SK-N-SH (cell line): ENCODE results near the gene CYLD. TPM values are rescaled to one million over a fixed set of nuclear protein-coding genes. Genes with fewer than 3 reads are reported as not detected.

ENCODE experiments used
- CTCF ChIA-PET: fragments of 300-600, 350-600 bp; formaldehyde crosslinking; extraction: SDS; loops from one replicate; lab custom pipeline; 2021; lab: Yijun Ruan, JAX
- POLR2A ChIA-PET: fragments of 350-600 bp; sonication (Branson Sonifier 250); formaldehyde crosslinking; extraction: SDS; loops from one replicate; lab custom pipeline; 2020; ENCODE audit warnings: antibody characterized with exemption, inconsistent platforms; lab: Yijun Ruan, JAX
- DNase-seq: peaks from one replicate; pipeline ENCODE4 v3.0.0; 2012
- H2AFZ ChIP-seq: fragments of 200-600 bp; sonication (generic); 2 replicates; pipeline ENCODE4 v1.8.1; 2016; ENCODE audit warnings: antibody characterized with exemption, mild to moderate bottlenecking, low read depth
- H3F3A ChIP-seq: fragments of 200-600 bp; sonication (generic); replicated peaks from 2 replicates; pipeline ENCODE3; 2016; ENCODE audit warnings: antibody characterized with exemption, mild to moderate bottlenecking; ENCODE audit not compliant: insufficient read depth
- H3K27ac ChIP-seq, 2 experiments: fragments of 200-500 bp in 1 of 2; fragments of 200-600 bp in 1 of 2; sonication (Bioruptor generic) in 1 of 2; sonication (generic), shearing (Covaris generic) in 1 of 2; 2 replicates each; pipeline versions ENCODE4 v1.5.1 to v1.6.1; 2014 to 2016; ENCODE audit warnings: low read depth in 2 of 2, inconsistent platforms in 1 of 2, low read length in 1 of 2, mild to moderate bottlenecking in 1 of 2, mixed read lengths in 1 of 2
- H3K27me3 ChIP-seq: fragments of 200-600 bp; sonication (generic), shearing (Covaris generic); 2 replicates; pipeline ENCODE4 v1.6.1; 2016; ENCODE audit warnings: mixed run types; ENCODE audit not compliant: insufficient read depth
- H3K36me3 ChIP-seq, 2 experiments: fragments of 200-500 bp in 1 of 2; fragments of 200-600 bp in 1 of 2; sonication (Bioruptor generic) in 1 of 2; sonication (generic) in 1 of 2; replicated peaks in 1 of 2; 2 replicates each; pipeline versions ENCODE3 to v1.5.1; 2014 to 2016; ENCODE audit warnings: low read length in 1 of 2, mild to moderate bottlenecking in 1 of 2; ENCODE audit not compliant: insufficient read depth in 2 of 2, control insufficient read depth in 1 of 2
- H3K4me1 ChIP-seq, 2 experiments: fragments of 200-500 bp in 1 of 2; fragments of 200-600 bp in 1 of 2; sonication (Bioruptor generic) in 1 of 2; sonication (generic), shearing (Covaris generic) in 1 of 2; 2 replicates each; pipeline versions ENCODE4 v1.5.1 to v1.6.1; 2014 to 2016; ENCODE audit warnings: low read depth in 1 of 2, low read length in 1 of 2, mixed run types in 1 of 2; ENCODE audit not compliant: insufficient read depth in 2 of 2, control insufficient read depth in 1 of 2
- H3K4me2 ChIP-seq: fragments of 200-600 bp; sonication (generic), shearing (Covaris generic); 2 replicates; pipeline ENCODE4 v1.6.1; 2017; ENCODE audit warnings: mixed run types
- H3K4me3 ChIP-seq, 2 experiments: fragments of 200-500 bp in 1 of 2; fragments of 200-600 bp in 1 of 2; sonication (Bioruptor generic) in 1 of 2; sonication (generic), shearing (Covaris generic) in 1 of 2; 2 replicates each; pipeline versions ENCODE4 v1.5.1 to v1.8.1; 2014 to 2016; ENCODE audit warnings: low read depth in 2 of 2, inconsistent platforms in 1 of 2, low read length in 1 of 2, mild to moderate bottlenecking in 1 of 2, mixed read lengths in 1 of 2, moderate library complexity in 1 of 2
- H3K79me2 ChIP-seq: fragments of 200-600 bp; sonication (generic); 2 replicates; pipeline ENCODE4 v1.8.1; 2017; ENCODE audit warnings: mild to moderate bottlenecking; ENCODE audit not compliant: insufficient read depth
- H3K9ac ChIP-seq: fragments of 200-600 bp; sonication (generic); 2 replicates; pipeline ENCODE4 v1.6.1; 2017; ENCODE audit warnings: mixed run types
- H3K9me2 ChIP-seq: fragments of 200-600 bp; sonication (generic); 2 replicates; pipeline ENCODE4 v1.6.1; 2017; ENCODE audit warnings: mixed run types
- H3K9me3 ChIP-seq: fragments of 200-600 bp; sonication (generic); 2 replicates; pipeline ENCODE4 v1.6.1; 2017; ENCODE audit warnings: mixed run types, mild to moderate bottlenecking, moderate library complexity
- H4K20me1 ChIP-seq: fragments of 200-600 bp; sonication (generic); 2 replicates; pipeline ENCODE4 v1.6.1; 2017; ENCODE audit warnings: mild to moderate bottlenecking, mixed run types; ENCODE audit not compliant: insufficient read depth
- ELF1 ChIP-seq: IDR thresholded peaks from 2 replicates; pipeline ENCODE4 v1.4.0; 2012
- FOSL2 ChIP-seq: IDR thresholded peaks from 2 replicates; pipeline ENCODE4 v1.4.0; 2012; ENCODE audit warnings: low read depth, mild to moderate bottlenecking, moderate library complexity, borderline replicate concordance
- FOXJ3 ChIP-seq: sonication (generic); formaldehyde crosslinking; IDR thresholded peaks from 2 replicates; pipeline ENCODE4 v1.5.1; 2020; ENCODE audit warnings: mild to moderate bottlenecking, missing genetic modification reagents
- FOXM1 ChIP-seq: IDR thresholded peaks from 2 replicates; pipeline ENCODE4 v1.4.0; 2012; ENCODE audit warnings: low read depth, mild to moderate bottlenecking
- GATA2 ChIP-seq: sonication (generic); formaldehyde crosslinking; IDR thresholded peaks from 2 replicates; pipeline ENCODE4 v1.5.0; 2020; ENCODE audit warnings: mild to moderate bottlenecking, missing genetic modification reagents
- IRF3 ChIP-seq: fragments of 150-350 bp; IDR thresholded peaks from 2 replicates; pipeline ENCODE4 v1.6.1; 2016; ENCODE audit warnings: mild to moderate bottlenecking, low read depth, low read length
- MAX ChIP-seq: IDR thresholded peaks from 2 replicates; pipeline ENCODE4 v1.4.0; 2012; ENCODE audit warnings: low read depth
- MEF2A ChIP-seq: IDR thresholded peaks from 2 replicates; pipeline ENCODE4 v1.4.0; 2012; ENCODE audit warnings: low read depth, borderline replicate concordance
- NRF1 ChIP-seq: IDR thresholded peaks from 2 replicates; pipeline ENCODE4 v1.6.1; 2012; ENCODE audit warnings: low read depth, mild to moderate bottlenecking, low read length
- PBX3 ChIP-seq: IDR thresholded peaks from 2 replicates; pipeline ENCODE4; 2012
- POLR2AphosphoS5 ChIP-seq: IDR thresholded peaks from 2 replicates; pipeline ENCODE4 v1.6.1; 2012; ENCODE audit warnings: low read depth, low read length
- RCOR1 ChIP-seq: fragments of 150-350 bp; IDR thresholded peaks from 2 replicates; pipeline ENCODE4 v1.6.1; 2017; ENCODE audit warnings: antibody characterized with exemption, low read length
- RXRA ChIP-seq: IDR thresholded peaks from 2 replicates; pipeline ENCODE4 v1.4.0; 2012; ENCODE audit warnings: low read depth, mild to moderate bottlenecking, borderline replicate concordance
- TAF1 ChIP-seq: IDR thresholded peaks from 2 replicates; pipeline ENCODE4 v1.6.1; 2012; ENCODE audit warnings: low read depth, mild to moderate bottlenecking, low read length, moderate library complexity, borderline replicate concordance
- USF2 ChIP-seq: fragments of 150-350 bp; IDR thresholded peaks from 2 replicates; pipeline ENCODE4 v1.6.1; 2017; ENCODE audit warnings: antibody characterized with exemption, low read length, low read depth, borderline replicate concordance
- YY1 ChIP-seq: IDR thresholded peaks from 2 replicates; pipeline ENCODE4 v1.4.0; 2012; ENCODE audit warnings: low read depth, mild to moderate bottlenecking
- WGBS: methylation state at CpG from one replicate; pipeline ENCODE4 v1.1.6; 2017; ENCODE audit warnings: low lambda C conversion rate; 5-methylcytosine and 5-hydroxymethylcytosine counted together
- polyA plus RNA-seq, 3 experiments: library from polyadenylated mRNA; depleted of rRNA; stranded (reverse); fragments of >200 nt; gene quantifications; 2 replicates each; pipeline ENCODE4 v1.2.3, GENCODE V29; 2012
- TF ChIP-seq, protein P1 (sequence below): IDR thresholded peaks from 2 replicates; pipeline ENCODE4 v1.6.1; 2012; ENCODE audit warnings: mild to moderate bottlenecking, low read depth, low read length, moderate library complexity
- TF ChIP-seq, protein P2 (sequence below): fragments of 200-600 bp; sonication (generic); IDR thresholded peaks from 2 replicates; pipeline ENCODE4 v1.6.1; 2017; ENCODE audit warnings: antibody characterized with exemption, mild to moderate bottlenecking, moderate library complexity

Gene CYLD
- polyA plus RNA-seq, 1 of the 3 experiments (the other 2 are of a cell fraction): 6.5 TPM

DNA sequence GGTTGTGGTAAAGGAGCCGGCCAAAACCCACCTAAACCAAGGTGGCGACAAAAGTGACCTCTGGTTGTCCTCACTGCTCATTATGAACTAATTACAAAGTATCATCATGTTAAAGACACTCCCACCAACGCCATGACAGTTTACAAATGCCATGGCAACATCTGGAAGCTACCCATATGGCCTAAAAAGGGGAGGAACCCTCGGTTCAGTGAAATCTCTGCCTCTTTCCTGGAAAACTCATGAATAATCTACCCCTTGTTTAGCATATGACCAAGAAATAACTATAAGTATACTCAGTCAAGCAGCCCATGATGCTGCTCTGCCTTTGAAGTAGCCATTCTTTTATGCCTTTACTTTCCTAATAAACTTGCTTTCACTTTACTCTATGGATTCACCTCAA is 72.2 kb downstream of the CYLD start:
- no peak overlapping the region for H3K9ac ChIP-seq
- H3K79me2 ChIP-seq: no peaks in the 10 kb centered on the region
- H3K27ac ChIP-seq: no peak overlapping the region
- H2AFZ ChIP-seq: no peak overlapping the region
- ChIA-PET CTCF (interaction anchor here (1.3 to 6.4 kb wide), 2 partner anchors 8 to 138 kb away, joined by 3 to 51 read pairs; no protein-coding TSS in a partner anchor), POLR2A (no interaction called here)
- TF ChIP-seq GATA2 (CRISPR knock-in tag): no peak
- TF ChIP-seq NRF1: no peak
- TF ChIP-seq USF2: no peak
- no peak for TF ChIP-seq POLR2AphosphoS5
- TF ChIP-seq RCOR1: no peak
- no peak for TF ChIP-seq PBX3
- TF ChIP-seq IRF3: no peak
- H3F3A ChIP-seq: no peaks in the 10 kb centered on the region
- no peak overlapping the region for H3K4me3 ChIP-seq
- 39% methylated on average over 4 of the region's 4 CpGs for WGBS
- H3K9me2 ChIP-seq: no peaks in the 10 kb centered on the region
- no peaks in the 10 kb centered on the region for H4K20me1 ChIP-seq
- no peak for DNase-seq
- no peaks in the 10 kb centered on the region for H3K9me3 ChIP-seq
- H3K27me3 ChIP-seq: no peaks in the 10 kb centered on the region; the same call in 1 of the 2 replicates
- H3K4me1 ChIP-seq: no peaks in the 10 kb centered on the region
- H3K36me3 ChIP-seq: no peaks in the 10 kb centered on the region
- no peak overlapping the region for H3K4me2 ChIP-seq

DNA sequence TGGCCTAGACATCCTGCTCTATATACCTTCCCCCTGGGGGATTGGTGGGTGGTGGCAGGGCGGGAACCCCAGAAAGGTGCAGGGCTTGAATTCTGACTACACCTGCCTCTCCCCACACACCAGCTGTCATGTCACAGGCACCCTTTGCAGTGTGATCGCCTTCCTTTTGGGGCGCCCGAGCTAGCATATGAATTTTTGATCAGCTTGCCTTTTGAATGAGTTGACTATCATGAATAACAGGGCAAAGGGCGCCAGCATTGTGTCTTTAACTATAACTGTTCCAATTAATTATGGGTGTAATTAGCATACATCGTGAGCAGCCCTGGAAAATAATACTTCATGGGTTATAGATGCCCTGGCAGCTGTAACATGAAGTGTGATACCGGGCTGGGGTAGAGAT is 72.7 kb downstream of the CYLD start:
- H3K9me3 ChIP-seq: no peaks in the 10 kb centered on the region
- H4K20me1 ChIP-seq: no peaks in the 10 kb centered on the region
- DNase-seq: no peak
- no peak overlapping the region for H3K4me3 ChIP-seq
- H3K79me2 ChIP-seq: no peaks in the 10 kb centered on the region
- no peak overlapping the region for H3K27ac ChIP-seq
- no peak overlapping the region for H3K4me2 ChIP-seq
- H2AFZ ChIP-seq: no peak overlapping the region
- 44% methylated on average over 6 of the region's 7 CpGs for WGBS
- H3K27me3 ChIP-seq: no peaks in the 10 kb centered on the region; the same call in 1 of the 2 replicates
- no peaks in the 10 kb centered on the region for H3K36me3 ChIP-seq
- no peaks in the 10 kb centered on the region for H3K9me2 ChIP-seq
- ChIA-PET POLR2A (no interaction called here), CTCF (interaction anchor here (1.2 to 6.4 kb wide), 3 partner anchors 8 to 143 kb away, joined by 3 to 51 read pairs (median 3); no protein-coding TSS in a partner anchor)
- no peak overlapping the region for H3K9ac ChIP-seq
- no peaks in the 10 kb centered on the region for H3F3A ChIP-seq
- no peaks in the 10 kb centered on the region for H3K4me1 ChIP-seq
- TF ChIP-seq PBX3 (no peak), FOSL2 (no peak), TAF1 (no peak), RXRA (no peak), FOXM1 (no peak), ELF1 (no peak), MAX (no peak), FOXJ3 (no peak), POLR2AphosphoS5 (no peak), MEF2A (no peak), YY1 (no peak), GATA2 (CRISPR knock-in tag) (no peak), NRF1 (no peak)
- TF ChIP-seq, protein P1, sequence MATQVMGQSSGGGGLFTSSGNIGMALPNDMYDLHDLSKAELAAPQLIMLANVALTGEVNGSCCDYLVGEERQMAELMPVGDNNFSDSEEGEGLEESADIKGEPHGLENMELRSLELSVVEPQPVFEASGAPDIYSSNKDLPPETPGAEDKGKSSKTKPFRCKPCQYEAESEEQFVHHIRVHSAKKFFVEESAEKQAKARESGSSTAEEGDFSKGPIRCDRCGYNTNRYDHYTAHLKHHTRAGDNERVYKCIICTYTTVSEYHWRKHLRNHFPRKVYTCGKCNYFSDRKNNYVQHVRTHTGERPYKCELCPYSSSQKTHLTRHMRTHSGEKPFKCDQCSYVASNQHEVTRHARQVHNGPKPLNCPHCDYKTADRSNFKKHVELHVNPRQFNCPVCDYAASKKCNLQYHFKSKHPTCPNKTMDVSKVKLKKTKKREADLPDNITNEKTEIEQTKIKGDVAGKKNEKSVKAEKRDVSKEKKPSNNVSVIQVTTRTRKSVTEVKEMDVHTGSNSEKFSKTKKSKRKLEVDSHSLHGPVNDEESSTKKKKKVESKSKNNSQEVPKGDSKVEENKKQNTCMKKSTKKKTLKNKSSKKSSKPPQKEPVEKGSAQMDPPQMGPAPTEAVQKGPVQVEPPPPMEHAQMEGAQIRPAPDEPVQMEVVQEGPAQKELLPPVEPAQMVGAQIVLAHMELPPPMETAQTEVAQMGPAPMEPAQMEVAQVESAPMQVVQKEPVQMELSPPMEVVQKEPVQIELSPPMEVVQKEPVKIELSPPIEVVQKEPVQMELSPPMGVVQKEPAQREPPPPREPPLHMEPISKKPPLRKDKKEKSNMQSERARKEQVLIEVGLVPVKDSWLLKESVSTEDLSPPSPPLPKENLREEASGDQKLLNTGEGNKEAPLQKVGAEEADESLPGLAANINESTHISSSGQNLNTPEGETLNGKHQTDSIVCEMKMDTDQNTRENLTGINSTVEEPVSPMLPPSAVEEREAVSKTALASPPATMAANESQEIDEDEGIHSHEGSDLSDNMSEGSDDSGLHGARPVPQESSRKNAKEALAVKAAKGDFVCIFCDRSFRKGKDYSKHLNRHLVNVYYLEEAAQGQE: no peak
- TF ChIP-seq, protein P2, sequence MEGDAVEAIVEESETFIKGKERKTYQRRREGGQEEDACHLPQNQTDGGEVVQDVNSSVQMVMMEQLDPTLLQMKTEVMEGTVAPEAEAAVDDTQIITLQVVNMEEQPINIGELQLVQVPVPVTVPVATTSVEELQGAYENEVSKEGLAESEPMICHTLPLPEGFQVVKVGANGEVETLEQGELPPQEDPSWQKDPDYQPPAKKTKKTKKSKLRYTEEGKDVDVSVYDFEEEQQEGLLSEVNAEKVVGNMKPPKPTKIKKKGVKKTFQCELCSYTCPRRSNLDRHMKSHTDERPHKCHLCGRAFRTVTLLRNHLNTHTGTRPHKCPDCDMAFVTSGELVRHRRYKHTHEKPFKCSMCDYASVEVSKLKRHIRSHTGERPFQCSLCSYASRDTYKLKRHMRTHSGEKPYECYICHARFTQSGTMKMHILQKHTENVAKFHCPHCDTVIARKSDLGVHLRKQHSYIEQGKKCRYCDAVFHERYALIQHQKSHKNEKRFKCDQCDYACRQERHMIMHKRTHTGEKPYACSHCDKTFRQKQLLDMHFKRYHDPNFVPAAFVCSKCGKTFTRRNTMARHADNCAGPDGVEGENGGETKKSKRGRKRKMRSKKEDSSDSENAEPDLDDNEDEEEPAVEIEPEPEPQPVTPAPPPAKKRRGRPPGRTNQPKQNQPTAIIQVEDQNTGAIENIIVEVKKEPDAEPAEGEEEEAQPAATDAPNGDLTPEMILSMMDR: no peak
